B cell (primary cell): ENCODE measurements around the gene SLC9C2. TPM values are rescaled to one million over a fixed set of nuclear protein-coding genes. Genes with fewer than 3 reads are reported as not detected.

Source experiments
- ATAC-seq: fragments of 200-7000 bp; cut with Tn5 transposase; one replicate; pipeline ENCODE4 v1.10.0; 2021; ENCODE audit warnings: low read depth, mild to moderate bottlenecking, moderate number of reproducible peaks, moderate library complexity
- CTCF ChIA-PET: fragments of 350-600 bp; sonication (Branson Sonifier 250); formaldehyde crosslinking; loops from one replicate; lab custom pipeline; 2021; ENCODE audit warnings: antibody characterized with exemption, inconsistent platforms; lab: Charles Lee
- POLR2A ChIA-PET: fragments of 350-600 bp; sonication (Branson Sonifier 250); formaldehyde crosslinking; loops from one replicate; lab custom pipeline; 2021; ENCODE audit warnings: antibody characterized with exemption; lab: Charles Lee
- DNase-seq: peaks from one replicate; pipeline ENCODE4 v3.0.0; 2013
- H2AFZ ChIP-seq: 2 replicates; pipeline ENCODE4 v1.6.1; 2012; ENCODE audit warnings: mild to moderate bottlenecking, low read depth, low read length; ENCODE audit not compliant: insufficient read depth, poor library complexity, severe bottlenecking
- H3K27ac ChIP-seq, 2 donors: 1 replicate in 1 of 2; 2 replicates in 1 of 2; pipeline ENCODE4 v1.5.1; 2012 to 2013; ENCODE audit warnings: low read length in 2 of 2, mild to moderate bottlenecking in 2 of 2, moderate library complexity in 1 of 2
- H3K27me3 ChIP-seq, 4 experiments: fragments of 200-600 bp in 1 of 4; sonication (generic) in 1 of 4; replicated peaks in 1 of 4; 1 replicate in 2 of 4; 2 replicates in 2 of 4; pipeline versions ENCODE4 v1.6.1 to v1.7.0; 2013 to 2016; ENCODE audit warnings: low read length in 3 of 4, mild to moderate bottlenecking in 2 of 4, mixed read lengths in 1 of 4, moderate library complexity in 1 of 4; ENCODE audit not compliant: insufficient read depth in 4 of 4, control insufficient read depth in 3 of 4; ENCODE audit errors: control extremely low read depth in 1 of 4
- H3K36me3 ChIP-seq, 2 experiments: replicated peaks in 1 of 2; 1 replicate in 1 of 2; 2 replicates in 1 of 2; pipeline versions ENCODE4 v1.6.1 to v1.7.1; 2013; ENCODE audit warnings: low read length in 1 of 2; ENCODE audit not compliant: insufficient read depth in 2 of 2, control insufficient read depth in 1 of 2; ENCODE audit errors: control extremely low read depth in 1 of 2, extremely low read depth in 1 of 2
- H3K4me1 ChIP-seq, 2 donors: fragments of 200-600 bp in 1 of 2; sonication (generic) in 1 of 2; 1 replicate in 1 of 2; 2 replicates in 1 of 2; pipeline versions ENCODE4 v1.5.1 to v1.6.1; 2013 to 2017; ENCODE audit warnings: low read length in 2 of 2; ENCODE audit not compliant: control insufficient read depth in 2 of 2, insufficient read depth in 2 of 2
- H3K4me2 ChIP-seq: replicated peaks from 2 replicates; pipeline ENCODE3; 2012; ENCODE audit warnings: mild to moderate bottlenecking, low read depth, low read length; ENCODE audit not compliant: poor library complexity, severe bottlenecking
- H3K4me3 ChIP-seq, 5 experiments: fragments of 200-600 bp in 1 of 5; sonication (generic) in 1 of 5; 1 replicate in 3 of 5; 2 replicates in 2 of 5; pipeline versions ENCODE4 v1.5.1 to v1.7.0; 2011 to 2016; ENCODE audit warnings: low read length in 4 of 5, mild to moderate bottlenecking in 4 of 5, low read depth in 2 of 5, control low read depth in 1 of 5, moderate library complexity in 1 of 5; ENCODE audit not compliant: insufficient read depth in 1 of 5; ENCODE audit errors: control extremely low read depth in 1 of 5, extremely low read depth in 1 of 5
- H3K79me2 ChIP-seq: fragments of 200-600 bp; sonication (generic); one replicate; pipeline ENCODE4 v1.6.0; 2016; ENCODE audit warnings: low read length; ENCODE audit not compliant: control insufficient read depth, insufficient read depth
- H3K9ac ChIP-seq: fragments of 200-600 bp; sonication (generic); 2 replicates; pipeline ENCODE4 v1.6.1; 2017; ENCODE audit warnings: mild to moderate bottlenecking, low read length, moderate library complexity
- H3K9me3 ChIP-seq, 3 donors: one replicate each; pipeline versions ENCODE4 v1.6.1 to v1.7.1; 2013; ENCODE audit warnings: low read length in 2 of 3; ENCODE audit not compliant: control insufficient read depth in 2 of 3, insufficient read depth in 1 of 3; ENCODE audit errors: control extremely low read depth in 1 of 3
- H4K20me1 ChIP-seq: 2 replicates; pipeline ENCODE4 v1.6.0; 2012; ENCODE audit warnings: mild to moderate bottlenecking, low read length; ENCODE audit not compliant: insufficient read depth, control insufficient read depth, poor library complexity, severe bottlenecking
- H3K27ac Mint-ChIP-seq: one replicate; pipeline ENCODE4 v1.8.0; 2021; ENCODE audit warnings: mixed read lengths
- H3K27me3 Mint-ChIP-seq: one replicate; pipeline ENCODE4 v1.8.0; 2021; ENCODE audit warnings: mixed read lengths
- H3K4me1 Mint-ChIP-seq: one replicate; pipeline ENCODE4 v1.8.0; 2021; ENCODE audit warnings: mixed read lengths
- H3K4me3 Mint-ChIP-seq: one replicate; pipeline ENCODE4 v1.8.0; 2021; ENCODE audit warnings: mixed read lengths
- H3K9me3 Mint-ChIP-seq: one replicate; pipeline ENCODE4 v1.8.0; 2022; ENCODE audit warnings: mixed read lengths; ENCODE audit not compliant: insufficient read depth
- CTCF ChIP-seq: fragments of 200-600 bp; IDR thresholded peaks from one replicate; pipeline ENCODE4 v1.8.0; 2022; ENCODE audit warnings: antibody characterized with exemption, mild to moderate bottlenecking
- EZH2 ChIP-seq: IDR thresholded peaks from 2 replicates; pipeline ENCODE4 v1.6.1; 2012; ENCODE audit warnings: borderline replicate concordance, low read depth, mild to moderate bottlenecking, moderate library complexity, low read length; ENCODE audit not compliant: insufficient read depth, poor library complexity, severe bottlenecking
- WGBS: methylation state at CpG from one replicate; pipeline ENCODE4 v1.1.5; 2013; ENCODE audit warnings: missing lambda C conversion rate; ENCODE audit not compliant: insufficient coverage; 5-methylcytosine and 5-hydroxymethylcytosine counted together
- intact Hi-C: fragments of 100-400 bp; cut with micrococcal nuclease; formaldehyde crosslinking; loops from one replicate; pipeline ENCODE4 v1.10.0; 2022
- polyA plus RNA-seq: library from polyadenylated mRNA; depleted of rRNA; stranded (reverse); fragments of >200 nt; gene quantifications from 2 replicates; pipeline ENCODE4 v1.2.3, GENCODE V29; 2012
- total RNA-seq, 2 donors: library from RNA; stranded (reverse); fragments of 120-200 nt in 1 of 2; gene quantifications; 1 replicate in 1 of 2; 2 replicates in 1 of 2; pipeline versions ENCODE4 v1.2.3 to v1.2.4, GENCODE V29; 2013 to 2022

The SLC9C2 gene
- total and polyA plus RNA-seq, 2 donors (not counting 1 experiment from before 2014, with no cell fraction given), result not detected

GRCh38 chr1:173554541-173555250 is 48.2 kb downstream of the SLC9C2 start:
- Mint-ChIP-seq H3K4me1 (no peaks in the 10 kb centered on the region), H3K27ac (no peak overlapping the region), H3K4me3 (no peak overlapping the region), H3K27me3 (no peaks in the 10 kb centered on the region), H3K9me3 (no peaks in the 10 kb centered on the region)
- TF ChIP-seq CTCF, result no peak
- no peak for TF ChIP-seq EZH2
- intact Hi-C loops, result no loop called here
- no peak for DNase-seq
- Histone ChIP-seq H3K9me3 (no peaks in the 10 kb centered on the region), H3K9ac (no peak overlapping the region), H3K4me3 (no peak overlapping the region), H3K4me2 (no peak overlapping the region), H3K79me2 (no peaks in the 10 kb centered on the region), H3K4me1 (no peaks in the 10 kb centered on the region), H3K27ac (no peak overlapping the region), H4K20me1 (no peaks in the 10 kb centered on the region), H2AFZ (no peak overlapping the region), H3K27me3 (no peaks in the 10 kb centered on the region), H3K36me3 (no peaks in the 10 kb centered on the region)
- ATAC-seq, result no peak
- POLR2A ChIA-PET, result no interaction called here
- CTCF ChIA-PET, result no interaction called here
- 94% methylated on average over 4 of the region's 6 CpGs for WGBS

- Histone ChIP-seq H3K27ac (no peak overlapping the region), H3K4me3 (no peak overlapping the region), H3K4me2 (no peak overlapping the region), H3K4me1 (no peaks in the 10 kb centered on the region), H3K36me3 (no peaks in the 10 kb centered on the region), H3K9me3 (no peaks in the 10 kb centered on the region), H4K20me1 (no peaks in the 10 kb centered on the region), H3K27me3 (no peaks in the 10 kb centered on the region), H2AFZ (no peak overlapping the region), H3K79me2 (no peaks in the 10 kb centered on the region), H3K9ac (no peak overlapping the region)
- intact Hi-C loops, result no loop called here
- Mint-ChIP-seq H3K4me1 (no peaks in the 10 kb centered on the region), H3K9me3 (no peaks in the 10 kb centered on the region), H3K27me3 (no peaks in the 10 kb centered on the region), H3K4me3 (no peak overlapping the region), H3K27ac (no peak overlapping the region)
- ChIA-PET CTCF (no interaction called here), POLR2A (no interaction called here)
- TF ChIP-seq EZH2, result no peak
- no peak for TF ChIP-seq CTCF
- no CpG with 5 or more reads among the region's 4 CpGs for WGBS
- DNase-seq, result no peak
- no peak for ATAC-seq
These were observed 48.8 kb downstream of the SLC9C2 start for GRCh38 chr1:173554089-173554488.
